ENCODE measurements around the gene TEX52.

TEX52 gene

GRCh38 chr12:2832550-2833127, 24.2 kb downstream of the TEX52 start:
- Histone ChIP-seq H3K27ac (ENCODE audit: low read length) (no peak overlapping the region), H3K9me3 (ENCODE audit: insufficient read depth, low read length) (no peaks in the 10 kb centered on the region), H3K27me3 (ENCODE audit: low read depth, low read length) (no peaks in the 10 kb centered on the region), H3K4me3 (ENCODE audit: low read length) (no peak overlapping the region), H3K79me2 (ENCODE audit: low read length) (no peaks in the 10 kb centered on the region), H2AFZ (ENCODE audit: low read depth, low read length) (no peak overlapping the region), H3K9ac (ENCODE audit: low read length) (no peak overlapping the region), H3K36me3 (replicated peaks; ENCODE audit: low read depth, low read length) (peaks cover 8% of the 10 kb centered on the region), H3K4me1 (ENCODE audit: low read length) (no peaks in the 10 kb centered on the region), H3K4me2 (ENCODE audit: low read length) (no peak overlapping the region), H4K20me1 (ENCODE audit: insufficient read depth, low read length) (no peaks in the 10 kb centered on the region)
- TF ChIP-seq CTCF (IDR thresholded peaks at IDR 0.05; ENCODE audit: low read depth, low read length) (no peak), EZH2phosphoT487 (IDR thresholded peaks at IDR 0.05; ENCODE audit: low read depth) (no peak)

GRCh38 chr12:2829275-2829674, 27.6 kb downstream of the TEX52 start:
- Histone ChIP-seq H3K27ac (ENCODE audit: low read length) (no peak overlapping the region), H3K9me3 (ENCODE audit: insufficient read depth, low read length) (no peaks in the 10 kb centered on the region), H3K36me3 (replicated peaks; ENCODE audit: low read depth, low read length) (peaks cover 27% of the 10 kb centered on the region)

GRCh38 chr12:2826721-2827515, 29.9 kb downstream of the TEX52 start:
- Histone ChIP-seq H3K27me3 (ENCODE audit: low read depth, low read length) (no peaks in the 10 kb centered on the region), H3K4me2 (ENCODE audit: low read length) (no peak overlapping the region), H2AFZ (ENCODE audit: low read depth, low read length) (no peak overlapping the region), H3K79me2 (ENCODE audit: low read length) (no peaks in the 10 kb centered on the region), H4K20me1 (ENCODE audit: insufficient read depth, low read length) (no peaks in the 10 kb centered on the region), H3K4me1 (ENCODE audit: low read length) (no peaks in the 10 kb centered on the region), H3K4me3 (ENCODE audit: low read length) (no peak overlapping the region), H3K36me3 (replicated peaks; ENCODE audit: low read depth, low read length) (peaks cover 42% of the 10 kb centered on the region), H3K9ac (ENCODE audit: low read length) (no peak overlapping the region), H3K9me3 (ENCODE audit: insufficient read depth, low read length) (no peaks in the 10 kb centered on the region), H3K27ac (ENCODE audit: low read length) (no peak overlapping the region)
- no peak for TF ChIP-seq CTCF (IDR thresholded peaks at IDR 0.05; ENCODE audit: low read depth, low read length)
- no peak for TF ChIP-seq EZH2phosphoT487 (IDR thresholded peaks at IDR 0.05; ENCODE audit: low read depth)

More at GRCh38 chr12:2829275-2829674, 27.6 kb downstream of the TEX52 start:
- Histone ChIP-seq H3K79me2 (ENCODE audit: low read length) (no peaks in the 10 kb centered on the region), H3K4me1 (ENCODE audit: low read length) (no peaks in the 10 kb centered on the region), H3K4me2 (ENCODE audit: low read length) (no peak overlapping the region), H4K20me1 (ENCODE audit: insufficient read depth, low read length) (no peaks in the 10 kb centered on the region), H3K9ac (ENCODE audit: low read length) (no peak overlapping the region), H3K4me3 (ENCODE audit: low read length) (no peak overlapping the region), H3K27me3 (ENCODE audit: low read depth, low read length) (no peaks in the 10 kb centered on the region), H2AFZ (ENCODE audit: low read depth, low read length) (no peak overlapping the region)
- TF ChIP-seq CTCF (IDR thresholded peaks at IDR 0.05; ENCODE audit: low read depth, low read length) (no peak), EZH2phosphoT487 (IDR thresholded peaks at IDR 0.05; ENCODE audit: low read depth) (no peak)

GRCh38 chr12:2826036-2826435, 30.8 kb downstream of the TEX52 start:
- no peaks in the 10 kb centered on the region for H4K20me1 ChIP-seq (ENCODE audit: insufficient read depth, low read length)
- no peak for TF ChIP-seq CTCF (IDR thresholded peaks at IDR 0.05; ENCODE audit: low read depth, low read length)
- no peak for TF ChIP-seq EZH2phosphoT487 (IDR thresholded peaks at IDR 0.05; ENCODE audit: low read depth)
- no peak overlapping the region for H3K4me2 ChIP-seq (ENCODE audit: low read length)
- no peak overlapping the region for H3K9ac ChIP-seq (ENCODE audit: low read length)
- H3K27me3 ChIP-seq (ENCODE audit: low read depth, low read length), result no peaks in the 10 kb centered on the region
- no peak overlapping the region for H2AFZ ChIP-seq (ENCODE audit: low read depth, low read length)
- no peaks in the 10 kb centered on the region for H3K9me3 ChIP-seq (ENCODE audit: insufficient read depth, low read length)
- H3K79me2 ChIP-seq (ENCODE audit: low read length), result no peaks in the 10 kb centered on the region
- H3K4me3 ChIP-seq (ENCODE audit: low read length), result no peak overlapping the region
- no peak overlapping the region for H3K27ac ChIP-seq (ENCODE audit: low read length)
- H3K36me3 ChIP-seq (replicated peaks; ENCODE audit: low read depth, low read length), result peaks cover 45% of the 10 kb centered on the region
- H3K4me1 ChIP-seq (ENCODE audit: low read length), result no peaks in the 10 kb centered on the region
